NB4 (cell line): ENCODE data around the gene LDHAL6B.

Source experiments
- DNase-seq: peaks from one replicate; pipeline ENCODE4 v3.0.0; 2010; ENCODE audit warnings: low read depth
- H3K4me3 ChIP-seq: one replicate; pipeline ENCODE4 v1.5.1; 2011; ENCODE audit warnings: mild to moderate bottlenecking, low read depth, low read length, moderate library complexity
- MYC ChIP-seq: IDR thresholded peaks from 2 replicates; pipeline ENCODE4 v1.6.1; 2011; ENCODE audit warnings: low read depth, low read length
- POLR2A ChIP-seq: IDR thresholded peaks from 2 replicates; pipeline ENCODE4 v1.6.1; 2011; ENCODE audit warnings: mild to moderate bottlenecking; ENCODE audit not compliant: insufficient read length; ENCODE audit errors: extremely low read depth
- TF ChIP-seq, protein P1 (sequence below): IDR thresholded peaks from one replicate; pipeline ENCODE4 v1.5.1; 2012; ENCODE audit warnings: low read depth, low read length
- TF ChIP-seq, protein P2 (sequence below): IDR thresholded peaks from 2 replicates; pipeline ENCODE4 v1.6.1; 2011; ENCODE audit warnings: low read depth, low read length

The LDHAL6B gene

DNA sequence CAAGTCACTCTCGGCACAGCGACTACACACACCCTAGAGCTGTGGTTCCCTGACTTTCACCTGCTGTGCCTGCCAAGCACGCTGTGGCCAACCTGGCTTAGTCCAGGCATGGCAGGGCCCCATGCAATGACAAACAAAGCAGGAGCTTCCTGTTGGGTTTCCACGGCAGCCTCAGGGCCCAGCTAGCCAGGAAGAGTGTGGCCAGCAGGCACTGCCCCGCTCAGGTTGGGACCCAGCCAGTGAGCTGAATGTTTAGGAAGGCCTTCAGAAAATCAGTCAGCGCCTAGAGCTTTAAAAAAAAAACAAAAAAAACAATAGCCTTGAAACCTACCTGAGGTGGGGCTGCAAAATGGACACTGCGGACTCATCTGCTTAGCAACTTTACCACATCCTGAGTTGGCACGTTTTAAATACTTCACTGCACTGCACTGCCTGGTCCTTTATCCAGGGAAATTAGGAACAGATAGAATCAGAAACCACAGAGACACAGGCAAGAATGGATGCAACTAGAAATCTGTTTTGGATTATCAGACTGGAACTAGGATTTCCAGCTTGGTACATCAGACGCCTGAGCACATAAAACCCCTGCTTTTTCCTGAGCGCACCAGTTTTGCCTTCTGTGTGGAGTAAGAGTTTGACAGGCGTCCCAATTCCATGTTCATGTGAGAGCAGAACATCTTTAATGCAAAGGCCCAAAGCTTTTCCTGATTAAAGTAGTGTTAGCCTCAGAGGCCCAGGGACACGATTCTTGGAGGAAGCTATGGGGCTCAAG lies 36.2 kb upstream of the LDHAL6B start:
- no peak overlapping the region for H3K4me3 ChIP-seq
- TF ChIP-seq MYC, result no peak
- DNase-seq, result no peak

DNA sequence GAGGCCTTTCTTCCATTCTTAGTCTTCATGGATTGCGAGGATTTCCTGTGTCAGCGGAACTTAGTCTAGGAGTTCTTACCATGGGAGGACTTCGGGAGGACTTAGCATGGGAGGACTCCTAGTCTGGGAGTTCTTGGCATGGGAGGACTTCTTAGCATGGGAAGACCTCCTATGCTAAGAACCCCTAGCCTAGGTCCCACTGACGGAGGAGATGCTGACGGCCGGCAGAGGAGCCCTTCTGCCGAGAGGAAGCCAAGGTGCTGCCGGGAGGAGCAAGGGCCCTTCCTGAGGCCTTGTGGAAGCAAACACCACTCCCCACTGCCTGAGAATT lies 35.6 kb upstream of the LDHAL6B start:
- TF ChIP-seq POLR2A (no peak), MYC (no peak)
- TF ChIP-seq, protein P1, sequence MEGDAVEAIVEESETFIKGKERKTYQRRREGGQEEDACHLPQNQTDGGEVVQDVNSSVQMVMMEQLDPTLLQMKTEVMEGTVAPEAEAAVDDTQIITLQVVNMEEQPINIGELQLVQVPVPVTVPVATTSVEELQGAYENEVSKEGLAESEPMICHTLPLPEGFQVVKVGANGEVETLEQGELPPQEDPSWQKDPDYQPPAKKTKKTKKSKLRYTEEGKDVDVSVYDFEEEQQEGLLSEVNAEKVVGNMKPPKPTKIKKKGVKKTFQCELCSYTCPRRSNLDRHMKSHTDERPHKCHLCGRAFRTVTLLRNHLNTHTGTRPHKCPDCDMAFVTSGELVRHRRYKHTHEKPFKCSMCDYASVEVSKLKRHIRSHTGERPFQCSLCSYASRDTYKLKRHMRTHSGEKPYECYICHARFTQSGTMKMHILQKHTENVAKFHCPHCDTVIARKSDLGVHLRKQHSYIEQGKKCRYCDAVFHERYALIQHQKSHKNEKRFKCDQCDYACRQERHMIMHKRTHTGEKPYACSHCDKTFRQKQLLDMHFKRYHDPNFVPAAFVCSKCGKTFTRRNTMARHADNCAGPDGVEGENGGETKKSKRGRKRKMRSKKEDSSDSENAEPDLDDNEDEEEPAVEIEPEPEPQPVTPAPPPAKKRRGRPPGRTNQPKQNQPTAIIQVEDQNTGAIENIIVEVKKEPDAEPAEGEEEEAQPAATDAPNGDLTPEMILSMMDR, result no peak
- TF ChIP-seq, protein P2, sequence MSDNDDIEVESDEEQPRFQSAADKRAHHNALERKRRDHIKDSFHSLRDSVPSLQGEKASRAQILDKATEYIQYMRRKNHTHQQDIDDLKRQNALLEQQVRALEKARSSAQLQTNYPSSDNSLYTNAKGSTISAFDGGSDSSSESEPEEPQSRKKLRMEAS, result no peak
- no peak for DNase-seq

DNA sequence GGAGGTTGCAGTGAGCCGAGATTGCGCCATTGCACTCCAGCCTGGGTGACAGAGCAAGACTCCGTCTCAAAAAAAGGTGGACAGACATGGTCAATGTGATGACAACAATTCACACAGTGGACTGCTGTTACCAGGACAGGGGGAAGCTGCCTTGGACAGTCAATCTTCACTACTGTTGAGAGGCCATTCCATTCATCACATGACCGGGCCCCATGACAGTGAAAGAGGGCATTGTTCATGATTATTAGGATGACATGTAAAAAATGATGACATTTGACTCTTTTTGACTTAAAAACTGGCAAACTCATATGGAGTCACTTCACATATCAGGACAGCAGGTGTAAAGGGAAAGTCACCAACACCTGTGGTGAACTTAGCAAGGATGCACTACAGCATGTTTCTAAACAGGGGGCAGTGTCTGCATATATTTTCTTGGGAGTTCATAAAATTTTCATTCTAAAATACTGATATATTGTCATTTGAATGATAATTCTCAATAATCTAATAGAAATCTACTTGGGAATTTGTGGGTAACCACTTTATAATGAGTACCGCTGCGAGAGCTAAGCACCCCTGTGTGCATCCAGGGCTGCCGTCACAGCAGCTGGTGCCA lies 34.2 kb upstream of the LDHAL6B start:
- no peak for DNase-seq
- H3K4me3 ChIP-seq, result no peak overlapping the region
- TF ChIP-seq POLR2A (no peak), MYC (no peak)
- TF ChIP-seq, protein P2, result no peak
- TF ChIP-seq, protein P1, result no peak

More for the DNA sequence above, 35.6 kb upstream of the LDHAL6B start:
- no peak overlapping the region for H3K4me3 ChIP-seq

DNA sequence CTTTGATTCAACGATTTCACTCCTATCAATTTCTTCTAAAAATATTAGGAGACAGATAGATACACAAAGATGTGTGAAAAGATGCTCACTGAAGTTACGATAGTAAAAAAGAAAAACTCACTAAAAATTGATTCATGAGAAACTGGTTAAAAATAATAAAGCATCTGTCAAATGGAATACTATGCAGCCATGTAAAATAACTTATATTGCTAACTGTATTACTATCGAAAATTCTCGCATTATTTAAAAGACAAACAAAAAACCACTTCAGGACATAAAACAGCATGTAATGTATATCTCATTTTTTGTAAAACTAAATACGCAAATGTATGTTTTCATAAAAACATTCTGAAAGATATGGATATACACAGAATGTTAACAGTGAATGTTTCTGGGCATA lies 33.4 kb upstream of the LDHAL6B start:
- TF ChIP-seq, protein P1, result no peak
- no peak for TF ChIP-seq POLR2A
- TF ChIP-seq, protein P2, result no peak

DNA sequence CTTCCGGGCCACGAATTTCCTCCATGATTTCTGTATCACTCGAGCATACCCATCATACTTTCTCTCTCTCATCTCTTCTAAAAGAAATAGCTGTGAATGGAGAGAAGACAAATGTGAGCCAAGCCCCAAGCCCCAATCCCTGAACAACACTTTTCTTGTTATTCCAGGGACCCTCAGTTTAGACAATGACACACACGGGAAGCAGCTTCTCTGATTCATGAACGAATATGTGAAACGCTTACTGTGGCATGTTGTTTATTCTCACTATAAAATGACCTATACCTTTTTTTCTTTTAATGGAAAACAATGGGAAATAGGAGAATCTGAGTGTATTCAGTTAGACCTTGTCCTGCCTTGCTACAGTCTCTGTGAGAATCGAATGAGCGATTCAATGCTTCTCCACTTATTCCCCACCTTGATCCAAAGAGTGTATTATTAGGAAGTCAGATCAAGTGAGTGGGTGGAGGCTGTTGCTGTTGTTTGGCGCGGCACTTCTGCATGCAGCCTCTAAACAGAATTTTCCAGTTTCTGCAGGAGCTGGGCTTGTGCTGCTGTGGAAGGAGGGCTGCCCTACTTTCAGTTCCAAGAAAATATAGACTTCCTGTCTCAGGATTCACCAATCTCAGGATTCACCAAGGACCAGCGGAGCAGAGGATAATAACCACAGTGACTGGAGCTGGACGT lies 32.4 kb upstream of the LDHAL6B start:
- TF ChIP-seq, protein P2, result no peak
- TF ChIP-seq MYC (no peak), POLR2A (no peak)
- TF ChIP-seq, protein P1, result no peak
- H3K4me3 ChIP-seq, result no peak overlapping the region
- DNase-seq, result no peak

More for the DNA sequence above, 33.4 kb upstream of the LDHAL6B start:
- no peak overlapping the region for H3K4me3 ChIP-seq
- no peak for DNase-seq
